GM19372 (cell line): ENCODE measurements around the gene CDK3.
"Not testable (repeated sequence)": the region's sequence is repeated elsewhere in the genome, so short reads cannot be mapped to it uniquely, and the experiment has no call there.

Source experiments
- ATAC-seq: cut with Tn5 transposase; IDR thresholded peaks from one replicate; pipeline ENCODE4 v1.9.1; 2021; ENCODE audit warnings: mild to moderate bottlenecking, low read depth, moderate library complexity; ENCODE audit not compliant: unreplicated experiment

Gene CDK3

DNA sequence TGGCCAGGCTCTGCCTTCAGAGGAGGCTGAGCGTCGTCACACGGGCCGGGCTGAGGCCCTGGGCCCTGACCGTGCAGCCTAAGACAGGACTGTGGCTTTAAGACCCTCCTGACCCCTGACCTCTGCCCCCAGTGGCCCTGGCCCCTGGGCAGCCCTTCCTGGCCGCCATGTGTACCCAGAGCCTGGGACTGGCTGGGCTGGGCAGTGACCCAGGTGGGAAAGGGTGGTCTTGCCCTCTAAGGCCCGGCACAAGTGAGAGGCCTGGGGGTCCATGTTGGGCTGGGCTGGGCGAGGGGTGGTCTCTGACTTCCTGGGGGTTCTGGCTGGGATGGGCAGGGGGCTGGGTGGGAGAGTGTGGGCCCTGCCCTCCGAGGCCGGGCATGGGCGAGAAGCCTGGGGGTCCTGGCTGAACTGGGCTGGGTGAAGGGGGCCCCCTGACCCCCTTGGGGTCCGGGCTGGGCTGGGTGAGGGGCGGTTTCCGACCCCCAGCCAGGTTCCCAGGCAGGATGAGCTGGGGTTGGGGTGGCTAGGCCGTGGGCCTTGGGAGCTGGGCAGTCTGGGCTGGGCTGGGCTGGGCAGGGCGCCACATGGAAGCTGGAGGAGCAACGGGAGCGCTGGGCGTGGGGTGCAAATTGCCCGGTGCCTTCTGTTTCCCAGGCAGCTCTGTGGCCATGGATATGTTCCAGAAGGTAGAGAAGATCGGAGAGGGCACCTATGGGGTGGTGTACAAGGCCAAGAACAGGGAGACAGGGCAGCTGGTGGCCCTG lies at the start of gene CDK3:
Gene CDK3, plus strand, starts transcription at position 101 of the 767 bp plus-strand sequence. Its CDS starts 571 bp downstream, at position 672.
- no peak for ATAC-seq

DNA sequence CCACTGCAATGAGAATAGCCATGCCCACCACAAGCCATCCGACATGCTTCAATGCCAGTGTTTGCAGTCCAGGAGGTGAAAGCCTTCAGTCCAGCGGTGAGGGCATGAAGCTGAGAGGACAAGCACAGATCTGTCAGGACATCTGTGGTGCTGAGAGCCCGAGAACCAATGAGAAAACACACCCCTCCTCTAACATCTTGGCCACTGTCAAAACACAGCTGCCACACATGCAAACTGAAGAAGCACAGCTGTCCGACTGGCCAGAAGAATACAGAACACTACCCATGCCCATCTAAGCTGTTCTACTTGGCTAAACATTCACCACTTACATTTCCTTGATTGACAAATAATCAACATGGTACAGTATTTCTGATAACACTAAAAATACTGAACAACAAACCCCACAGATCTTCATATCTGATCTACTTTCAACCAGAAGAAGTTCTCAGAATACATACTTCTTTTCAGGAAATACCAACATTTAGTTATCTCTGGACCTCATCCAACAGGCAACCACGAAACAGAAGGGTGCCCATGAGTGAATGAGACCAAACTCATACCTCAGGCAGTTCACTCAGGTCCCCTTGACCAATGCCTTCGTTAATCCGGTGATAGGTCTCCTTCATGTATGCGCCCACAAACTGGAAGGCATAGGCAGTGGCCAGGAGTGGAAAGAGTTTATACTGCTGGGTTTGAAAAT lies 49.6 kb upstream of the CDK3 start:
- no peak for ATAC-seq

DNA sequence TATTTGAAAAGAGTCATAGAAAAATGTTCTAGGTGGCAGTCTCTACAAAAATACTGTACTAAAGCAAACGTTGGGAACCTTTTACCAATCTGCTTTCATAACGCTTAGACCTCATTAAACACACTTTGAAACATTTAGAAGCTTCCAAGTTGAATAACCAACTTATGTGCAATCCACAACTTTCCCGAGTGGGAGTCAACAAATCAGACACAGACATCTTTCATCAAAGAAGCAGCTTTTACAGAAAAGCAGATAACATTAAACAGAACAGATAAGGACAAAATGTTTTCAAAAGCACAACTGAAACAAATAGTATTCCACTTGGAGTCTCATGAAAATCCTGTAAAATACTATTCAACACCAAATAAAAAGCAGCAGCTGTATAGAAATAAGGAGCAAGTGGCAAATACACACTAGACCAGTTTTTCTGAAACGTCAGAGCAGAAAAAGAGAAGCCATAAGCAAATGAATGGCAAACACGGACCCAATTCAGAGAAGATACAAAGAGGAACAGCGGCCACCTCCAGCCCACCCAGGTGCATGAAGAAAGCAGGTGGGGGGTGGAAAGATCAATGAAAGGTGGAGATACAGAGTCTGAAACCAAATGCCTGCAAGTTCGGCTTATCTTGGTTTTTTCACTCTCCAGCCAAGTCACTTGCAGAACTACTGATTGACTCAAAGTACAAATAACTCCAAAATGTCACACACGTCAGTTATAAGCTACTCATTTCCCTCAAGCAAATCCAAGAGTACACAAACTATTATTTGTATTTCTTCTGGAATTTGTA lies 41.4 kb upstream of the CDK3 start:
- no peak for ATAC-seq

DNA sequence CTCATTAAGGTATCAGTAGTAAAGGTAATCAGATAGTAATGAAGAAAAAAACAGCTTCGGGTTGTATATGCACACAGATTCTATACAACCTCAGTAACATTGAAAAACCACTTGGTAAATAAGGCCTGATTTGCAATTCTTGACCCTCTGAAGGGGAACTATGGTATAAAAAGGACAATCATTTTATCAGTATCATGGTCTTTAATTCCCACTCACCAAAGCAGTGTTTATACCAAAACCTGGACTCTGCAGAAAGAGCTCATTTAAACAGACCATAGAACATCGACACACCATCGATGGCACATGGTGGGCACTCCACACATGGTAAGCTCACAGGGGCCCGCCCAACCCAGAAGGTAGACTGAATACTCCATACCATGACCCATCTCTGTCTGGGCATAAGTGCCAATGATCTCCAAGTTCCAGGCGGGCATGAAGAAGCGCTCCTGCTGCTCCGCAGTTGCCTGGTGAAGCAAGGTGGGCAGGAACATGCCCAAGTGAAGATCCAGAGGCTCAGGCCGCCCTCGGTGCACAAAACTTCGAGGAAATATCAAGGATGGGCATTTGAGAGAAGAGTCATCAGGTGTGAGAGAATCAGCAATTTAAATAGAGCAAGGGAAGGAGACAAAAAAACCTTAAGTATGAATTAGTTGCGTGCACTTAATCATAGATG lies 40.7 kb upstream of the CDK3 start:
- no peak for ATAC-seq

DNA sequence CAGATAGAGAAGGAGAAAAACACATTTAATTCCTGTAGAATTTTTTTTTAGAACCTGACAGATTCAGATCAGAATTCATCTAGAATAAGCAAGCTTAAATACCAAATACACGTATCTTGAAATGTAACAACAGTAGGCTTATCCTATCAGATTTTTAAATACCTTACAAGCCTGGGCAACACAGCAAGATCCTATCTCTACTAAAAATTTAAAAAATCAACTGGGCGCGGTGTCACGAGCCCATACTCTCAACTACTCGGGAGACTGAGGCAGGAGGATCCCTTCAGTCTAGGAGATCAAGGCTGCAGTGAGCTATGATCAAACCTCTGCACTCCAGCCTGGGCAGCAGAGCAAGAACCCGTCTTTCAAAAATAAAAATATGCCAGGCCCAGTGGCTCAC lies 35.2 kb upstream of the CDK3 start:
- ATAC-seq, result no peak

DNA sequence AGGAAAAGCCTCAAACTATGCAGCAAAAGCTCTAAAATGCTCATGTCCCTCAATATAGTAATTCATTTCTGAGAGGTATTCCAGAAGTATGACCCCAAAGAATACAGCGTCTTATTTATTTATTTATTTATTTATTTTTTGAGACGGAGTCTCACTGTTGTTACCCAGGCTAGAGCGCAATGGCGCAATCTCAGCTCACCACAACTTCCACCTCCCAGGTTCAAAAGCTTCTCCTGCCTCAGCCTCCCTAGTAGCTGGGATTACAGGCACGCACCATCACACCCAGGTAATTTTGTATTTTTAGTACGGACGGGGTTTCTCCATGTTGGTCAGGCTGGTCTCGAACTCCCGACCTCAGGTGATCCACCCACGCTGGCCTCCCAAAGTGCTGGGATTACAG lies 31.6 kb upstream of the CDK3 start:
- not testable (repeated sequence) for ATAC-seq

DNA sequence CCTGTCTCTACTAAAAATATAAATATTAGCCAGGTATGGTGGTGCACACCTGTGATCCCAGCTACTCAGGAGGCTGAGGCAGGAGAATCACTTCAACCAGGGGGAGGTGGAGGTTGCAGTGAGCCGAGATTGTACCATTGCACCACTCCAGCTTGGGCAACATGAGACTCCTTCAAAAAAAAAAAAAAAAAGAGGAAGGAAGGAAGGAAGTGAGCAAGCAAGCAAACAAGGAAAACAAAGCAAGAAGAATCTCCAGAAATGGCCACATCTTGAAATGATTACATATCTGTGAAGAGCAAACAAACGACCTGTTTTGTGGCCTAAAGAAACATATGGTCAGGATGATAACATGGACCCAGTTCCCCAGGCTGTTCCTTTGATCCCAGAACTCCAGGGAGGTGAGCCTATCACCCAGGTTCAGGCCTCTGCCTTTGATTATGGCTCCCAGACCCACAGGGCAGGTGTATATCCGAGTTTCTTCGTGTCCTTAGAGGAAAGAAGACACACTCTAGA lies 30.6 kb upstream of the CDK3 start:
- ATAC-seq, result no peak

DNA sequence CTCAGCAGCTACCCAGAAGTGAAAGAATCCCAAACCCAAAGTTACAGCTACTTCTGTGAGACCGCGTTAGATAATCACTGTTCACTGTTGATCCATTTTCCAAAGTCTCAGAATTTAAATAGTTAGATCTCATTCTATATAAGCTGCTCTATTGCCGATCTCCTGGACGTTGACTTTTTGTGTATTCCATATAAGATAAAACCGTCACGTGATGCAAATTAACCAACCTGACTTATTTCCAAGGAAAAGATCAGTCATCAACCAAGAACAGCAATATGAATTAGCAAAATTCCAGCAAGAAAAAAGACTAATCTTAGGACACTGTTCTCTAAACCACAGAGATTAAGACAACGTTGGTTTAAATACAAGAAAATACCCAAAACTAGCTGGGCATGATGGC lies 30.0 kb upstream of the CDK3 start:
- no peak for ATAC-seq

DNA sequence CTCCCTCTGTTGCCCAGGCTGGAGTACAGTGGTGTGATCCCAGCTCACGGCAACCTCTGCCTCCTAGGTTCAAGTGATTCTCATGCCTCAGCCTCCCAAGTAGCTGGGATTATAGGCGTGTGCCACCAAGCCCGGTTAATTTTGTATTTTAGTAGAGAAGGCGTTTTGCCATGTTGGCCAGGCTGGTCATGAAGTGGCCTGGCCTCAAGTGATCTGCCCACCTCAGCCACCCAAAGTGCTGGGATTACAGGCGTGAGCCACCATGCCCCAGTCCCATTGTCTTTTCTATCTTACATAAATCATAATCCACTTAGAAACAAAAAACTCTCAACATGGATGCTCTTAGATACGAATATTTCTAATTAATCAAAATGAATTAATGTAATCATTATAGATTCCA lies 25.5 kb upstream of the CDK3 start:
- ATAC-seq, result not testable (repeated sequence)

DNA sequence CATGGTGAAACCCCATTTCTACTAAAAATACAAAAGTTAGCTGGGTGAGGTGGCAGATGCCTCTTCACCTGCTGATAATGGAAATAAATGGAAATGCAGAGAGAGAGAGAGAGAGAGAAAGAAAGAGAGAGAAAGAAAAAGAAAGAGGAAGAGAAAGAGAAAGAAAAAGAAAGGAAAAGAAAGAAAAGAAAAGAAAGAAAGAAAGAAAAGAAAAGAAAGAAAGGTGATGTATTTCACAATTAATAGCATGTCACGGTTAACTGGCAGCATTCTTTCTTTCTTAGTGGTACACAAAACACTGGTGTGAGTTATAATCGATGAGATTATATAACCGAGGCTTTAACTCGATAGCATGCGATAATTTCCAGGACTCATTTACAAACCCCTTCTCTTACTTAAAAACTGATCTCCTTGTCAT lies 24.9 kb upstream of the CDK3 start:
- no peak for ATAC-seq

DNA sequence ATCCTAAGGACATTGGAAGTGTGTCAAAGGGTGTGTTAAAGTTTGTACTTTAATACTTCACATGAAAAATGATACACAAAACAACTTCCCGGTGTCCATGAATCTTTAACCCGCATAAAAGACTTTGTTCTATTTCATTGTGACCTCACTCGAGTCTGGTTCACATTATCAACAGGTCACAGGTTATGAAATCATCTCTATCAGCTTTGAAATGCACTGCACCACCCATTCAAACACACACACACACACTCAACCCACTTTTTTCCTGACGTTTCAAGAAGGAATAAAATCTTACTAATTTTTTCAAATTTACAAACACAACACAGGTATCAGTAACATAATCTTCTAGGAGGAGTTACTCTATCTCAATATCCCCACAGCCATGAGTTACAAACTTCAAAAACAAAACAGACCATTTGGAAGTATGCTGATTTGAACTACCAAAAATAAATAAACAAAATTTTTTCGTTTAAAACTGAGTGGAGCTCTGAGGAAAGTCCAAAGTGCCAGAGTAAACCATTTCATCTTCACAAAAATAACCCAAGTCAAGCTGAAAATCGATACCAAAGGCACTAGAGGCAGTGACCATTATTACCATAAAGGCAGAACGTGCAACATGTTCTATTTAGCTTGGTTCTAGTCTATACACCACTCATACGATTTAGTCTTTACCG lies 24.3 kb upstream of the CDK3 start:
- ATAC-seq, result no peak

DNA sequence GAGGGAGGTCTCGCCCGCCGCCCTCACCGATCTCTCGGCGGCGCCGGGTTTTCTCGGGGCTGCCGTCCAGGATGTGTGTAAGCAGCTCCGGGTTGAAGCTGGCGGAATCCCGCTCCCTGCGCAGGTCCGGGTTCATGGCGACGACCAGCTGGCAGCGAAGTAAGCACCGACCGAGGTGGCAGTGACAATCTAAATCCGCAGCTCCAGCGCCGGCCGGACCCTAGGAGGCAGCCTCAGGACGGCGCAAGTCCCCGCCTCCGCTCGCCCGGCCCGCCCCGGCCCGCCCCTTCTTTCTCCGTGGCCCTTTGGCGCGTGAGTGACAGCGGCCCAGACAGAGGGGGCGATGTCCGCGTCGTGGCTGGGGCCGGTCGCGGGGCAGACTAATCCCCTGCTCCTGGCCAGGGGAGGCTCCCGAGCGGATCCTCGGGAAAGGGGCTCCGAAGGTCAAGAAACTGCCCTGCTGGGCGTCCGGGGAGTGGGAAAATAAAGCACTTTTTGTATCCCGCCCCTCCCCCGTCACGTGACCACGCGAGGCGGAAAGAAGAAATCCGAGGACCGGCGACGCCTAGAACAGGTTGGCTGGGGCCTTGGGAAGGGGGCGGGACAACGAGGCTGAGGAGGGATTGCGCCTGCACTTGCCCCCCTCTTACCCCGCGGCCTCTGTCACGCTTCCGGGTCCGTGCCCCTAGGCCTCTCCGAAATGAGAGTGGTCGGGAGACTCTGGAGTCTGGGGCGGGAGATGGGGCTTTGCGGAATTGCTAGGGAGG lies 21.5 kb upstream of the CDK3 start, which contains the start of the genes ACOX1 and TEN1:
Gene ACOX1, minus strand, starts transcription at position 229 of the 767 bp plus-strand sequence. Its CDS starts 93 bp downstream, at position 136.
Gene TEN1, plus strand, starts transcription at position 303 of the 767 bp plus-strand sequence. CDS start 6,953 bp downstream, outside the sequence.
- ATAC-seq, result peak; percentile 87

DNA sequence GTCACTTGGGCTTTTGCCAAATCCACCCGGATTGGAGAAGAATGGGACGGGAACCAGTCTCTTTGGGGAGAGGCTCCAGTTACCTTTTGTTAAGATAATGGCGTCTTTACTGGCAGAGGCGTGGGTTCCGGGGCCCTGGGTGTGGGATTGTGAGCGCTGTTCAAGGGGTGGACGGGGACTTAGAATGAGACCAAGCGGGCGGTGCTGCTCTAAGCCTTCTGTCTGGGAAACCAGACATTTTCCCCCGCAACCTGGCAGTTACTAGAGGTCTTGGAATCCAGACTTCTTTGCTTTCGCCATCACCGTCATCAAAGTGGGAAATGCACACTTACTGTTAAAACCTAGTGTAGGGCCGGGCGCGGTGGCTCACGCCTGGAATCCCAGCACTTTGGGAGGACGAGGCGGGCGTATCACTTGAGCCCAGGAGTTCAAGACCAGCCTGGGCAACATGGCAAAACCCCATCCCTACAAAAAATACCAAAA lies 20.9 kb upstream of the CDK3 start:
- peak; percentile 19 for ATAC-seq

DNA sequence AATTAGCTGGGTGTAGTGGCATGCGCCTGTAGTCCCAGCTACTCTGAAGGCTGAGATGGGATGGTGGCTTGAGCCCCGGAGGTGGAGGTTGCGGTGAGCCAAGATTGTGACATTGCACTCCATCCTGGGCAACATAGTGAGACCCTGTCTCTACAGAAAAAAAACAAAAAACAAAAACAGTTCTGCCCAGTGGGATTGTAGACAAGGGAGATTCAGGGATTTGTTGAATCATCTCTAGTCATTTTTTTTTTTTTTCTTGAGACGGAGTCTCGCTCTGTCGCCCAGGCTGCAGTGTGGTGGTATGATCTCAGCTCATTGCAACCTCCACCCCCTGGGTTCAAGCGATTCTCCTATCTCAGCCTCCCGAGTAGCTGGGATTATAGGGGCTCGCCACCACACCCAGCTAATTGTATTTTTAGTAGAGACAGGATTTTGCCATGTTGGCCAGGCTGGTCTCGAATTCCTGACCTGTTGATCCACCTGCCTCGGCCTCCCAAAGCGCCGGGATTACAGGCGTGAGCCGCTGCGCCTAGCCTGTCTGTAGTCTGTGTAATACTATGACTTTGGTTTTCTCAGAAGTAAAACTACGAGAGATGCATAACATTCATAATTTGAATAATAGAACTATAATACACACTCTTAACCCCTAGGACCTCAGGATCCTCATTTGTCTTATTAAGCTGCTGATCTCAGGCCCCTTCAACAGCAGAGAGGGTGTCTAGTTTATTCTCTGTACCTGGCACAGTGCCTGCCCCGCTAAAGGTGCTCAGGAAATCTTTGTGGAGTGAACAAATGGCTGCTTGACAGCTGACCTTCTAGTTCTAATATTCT lies 20.3 kb upstream of the CDK3 start:
- ATAC-seq, result no peak

DNA sequence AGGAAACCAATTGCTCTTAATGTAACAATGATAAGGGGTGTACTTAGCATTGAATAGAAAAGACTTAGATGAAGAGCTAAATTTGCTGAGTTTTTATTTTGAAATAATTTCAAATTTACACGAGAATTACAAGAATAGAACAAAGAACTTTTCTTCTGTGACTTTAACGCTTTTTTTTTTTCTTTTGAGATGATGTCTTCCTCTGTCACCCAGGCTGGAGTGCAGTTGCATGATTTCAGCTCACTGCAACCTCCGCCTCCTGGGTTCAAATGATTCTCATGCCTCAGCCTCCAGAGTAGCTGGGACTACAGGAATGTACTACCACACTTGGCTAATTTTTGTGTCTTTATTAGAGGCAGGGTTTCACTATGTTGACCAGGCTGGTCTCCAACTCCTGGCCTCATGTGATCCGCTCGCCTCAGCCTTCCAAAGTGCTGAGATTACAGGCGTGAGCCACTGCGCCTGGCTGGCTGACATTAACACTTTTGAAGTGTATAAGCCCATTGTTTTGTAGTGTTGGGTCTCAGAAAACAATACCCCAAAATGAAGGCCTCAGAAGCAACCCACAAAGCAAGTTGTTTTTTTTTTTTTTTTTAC lies 19.5 kb upstream of the CDK3 start:
- ATAC-seq, result no peak

DNA sequence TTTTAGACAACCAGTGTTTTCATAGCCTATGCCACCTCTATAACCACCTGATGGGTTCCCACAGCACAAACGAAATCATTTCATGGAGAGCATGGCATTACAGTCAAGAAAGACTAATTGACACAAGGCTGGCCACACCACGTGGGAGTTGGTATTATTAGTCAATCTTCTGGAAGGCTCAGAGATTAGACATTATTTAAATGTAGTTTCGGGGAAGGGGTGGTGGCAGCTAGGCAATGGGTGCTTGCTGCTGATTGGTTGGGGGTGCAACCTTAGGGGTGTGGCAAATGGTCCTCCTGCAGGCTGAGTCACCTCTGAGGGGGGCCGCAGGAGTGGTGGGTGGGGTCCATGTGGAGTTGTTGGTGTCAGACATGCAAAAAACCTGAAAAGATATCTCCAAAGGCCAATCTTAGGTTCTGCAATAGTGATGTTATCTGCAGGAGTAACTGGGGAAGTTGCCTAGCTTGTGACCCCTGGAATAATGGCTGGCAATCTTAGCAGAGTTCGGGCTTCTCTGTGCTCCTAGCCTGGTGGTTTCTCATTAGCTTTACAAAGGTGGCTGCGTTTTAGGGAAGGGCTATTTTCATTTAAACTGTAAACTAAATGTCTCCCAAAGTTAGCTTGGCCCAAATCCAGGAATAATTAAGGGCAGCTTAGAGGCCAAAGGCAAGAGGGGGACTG lies 17.0 kb upstream of the CDK3 start:
- ATAC-seq, result no peak

DNA sequence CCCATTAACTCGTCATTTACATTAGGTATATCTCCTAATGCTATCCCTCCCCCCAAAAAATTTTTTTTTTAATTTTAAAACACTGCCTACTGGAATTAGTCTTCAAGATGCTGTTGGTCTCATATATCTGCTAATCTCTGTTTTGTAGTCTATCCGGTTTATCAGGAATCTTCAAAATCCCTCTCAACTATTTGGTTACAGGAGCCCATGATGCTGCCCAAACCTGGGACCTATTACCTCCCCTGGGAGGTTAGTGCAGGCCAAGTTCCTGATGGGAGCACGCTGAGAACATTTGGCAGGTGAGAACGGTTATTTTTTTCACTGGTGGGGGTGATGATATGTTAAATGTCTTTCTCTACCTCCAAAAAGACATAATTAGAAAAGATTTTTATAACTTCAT lies 14.7 kb upstream of the CDK3 start:
- no peak for ATAC-seq
